H1 (cell line): ENCODE data around the gene SHTN1. TPM values are rescaled to one million over a fixed set of nuclear protein-coding genes. Genes with fewer than 3 reads are reported as not detected.

Experiments used
- CTCF ChIA-PET: fragments of 300-600 bp; sonication (Branson Sonifier 250); formaldehyde crosslinking; loops from one replicate; lab custom pipeline; 2021; ENCODE audit not compliant: partially characterized antibody; lab: Charles Lee
- POLR2A ChIA-PET: fragments of 300-600 bp; sonication (Branson Sonifier 250); formaldehyde crosslinking; loops from one replicate; lab custom pipeline; 2021; ENCODE audit warnings: inconsistent platforms; ENCODE audit not compliant: partially characterized antibody; lab: Charles Lee
- DNase-seq, 2 experiments: peaks; one replicate each; pipeline versions ENCODE4 v3.0.0 to v3.0.0-alpha.2; 2010 to 2022; ENCODE audit warnings: low spot score in 2 of 2, low read depth in 1 of 2, mixed read lengths in 1 of 2
- FAIRE-seq: peaks from 2 replicates; lab custom pipeline; 2011; peaks lifted over from hg19 to GRCh38; lab: Jason Lieb, UNC
- H2AFZ ChIP-seq: 2 replicates; pipeline ENCODE4 v1.8.1; 2012; ENCODE audit warnings: low read length, inconsistent platforms
- H2AK5ac ChIP-seq: 2 replicates; pipeline ENCODE4 v1.6.1; 2013; ENCODE audit warnings: low read depth, low read length
- H2BK120ac ChIP-seq: replicated peaks from 2 replicates; pipeline ENCODE3; 2013; ENCODE audit warnings: low read depth, low read length, inconsistent platforms
- H2BK12ac ChIP-seq: 2 replicates; pipeline ENCODE4 v1.6.1; 2013; ENCODE audit warnings: low read depth, low read length
- H2BK15ac ChIP-seq: 2 replicates; pipeline ENCODE4 v1.6.1; 2013; ENCODE audit warnings: low read length
- H2BK20ac ChIP-seq: 2 replicates; pipeline ENCODE4 v1.6.1; 2013; ENCODE audit warnings: low read length
- H2BK5ac ChIP-seq: 2 replicates; pipeline ENCODE4 v1.6.1; 2013; ENCODE audit warnings: low read depth, low read length
- H3K14ac ChIP-seq: 2 replicates; pipeline ENCODE4 v1.6.1; 2013; ENCODE audit warnings: inconsistent platforms; ENCODE audit not compliant: insufficient read length
- H3K18ac ChIP-seq: 2 replicates; pipeline ENCODE4 v1.6.1; 2013; ENCODE audit warnings: low read length; ENCODE audit errors: extremely low read depth
- H3K23ac ChIP-seq: 2 replicates; pipeline ENCODE4 v1.6.1; 2013; ENCODE audit warnings: inconsistent platforms; ENCODE audit not compliant: insufficient read length
- H3K23me2 ChIP-seq: 2 replicates; pipeline ENCODE4 v1.6.1; 2013; ENCODE audit warnings: low read depth, low read length
- H3K27ac ChIP-seq: 2 replicates; pipeline ENCODE4 v1.6.1; 2011; ENCODE audit warnings: low read depth, low read length, inconsistent platforms
- H3K27me3 ChIP-seq, 4 experiments: replicated peaks in 1 of 4; 1 replicate in 1 of 4; 2 replicates in 3 of 4; pipeline versions ENCODE4 v1.6.1 to v1.8.1; 2011 to 2013; ENCODE audit warnings: low read length in 3 of 4, mild to moderate bottlenecking in 3 of 4, inconsistent platforms in 2 of 4, mixed read lengths in 2 of 4, moderate library complexity in 1 of 4; ENCODE audit not compliant: control insufficient read depth in 3 of 4, insufficient read depth in 3 of 4; ENCODE audit errors: extremely low read depth in 1 of 4
- H3K36me3 ChIP-seq, 4 experiments: 2 replicates each; pipeline versions ENCODE4 v1.6.1 to v1.8.1; 2011 to 2013; ENCODE audit warnings: mild to moderate bottlenecking in 4 of 4, low read length in 3 of 4, moderate library complexity in 2 of 4, control low read depth in 1 of 4, inconsistent platforms in 1 of 4; ENCODE audit not compliant: insufficient read depth in 4 of 4, control insufficient read depth in 2 of 4
- H3K4ac ChIP-seq: replicated peaks from 2 replicates; pipeline ENCODE3; 2013; ENCODE audit warnings: low read length, low read depth, mixed read lengths, inconsistent platforms; ENCODE audit not compliant: insufficient read length
- H3K4me1 ChIP-seq, 4 experiments: replicated peaks in 1 of 4; 1 replicate in 1 of 4; 2 replicates in 3 of 4; pipeline versions ENCODE4 v1.6.1 to v1.8.1; 2011 to 2013; ENCODE audit warnings: low read length in 3 of 4, inconsistent platforms in 2 of 4, mixed read lengths in 1 of 4; ENCODE audit not compliant: insufficient read depth in 4 of 4, control insufficient read depth in 3 of 4
- H3K4me2 ChIP-seq, 2 experiments: 2 replicates each; pipeline versions ENCODE4 v1.6.1 to v1.8.1; 2011 to 2013; ENCODE audit warnings: low read depth in 2 of 2, low read length in 2 of 2, control low read depth in 1 of 2, inconsistent platforms in 1 of 2, mild to moderate bottlenecking in 1 of 2; ENCODE audit not compliant: insufficient read depth in 1 of 2
- H3K4me3 ChIP-seq, 4 experiments: fragments of 200-600, 300-600 bp in 1 of 4; sonication (generic), shearing (Covaris generic), sonication (Bioruptor Twin) in 1 of 4; 2 replicates each; pipeline versions ENCODE4 v1.5.1 to v1.8.1; 2011 to 2016; ENCODE audit warnings: low read length in 4 of 4, low read depth in 3 of 4, control low read depth in 2 of 4, inconsistent platforms in 2 of 4, mild to moderate bottlenecking in 2 of 4, mixed read lengths in 1 of 4, moderate library complexity in 1 of 4; ENCODE audit not compliant: insufficient read depth in 2 of 4; ENCODE audit errors: extremely low read depth in 1 of 4
- H3K56ac ChIP-seq: replicated peaks from 2 replicates; pipeline ENCODE3; 2013; ENCODE audit warnings: low read depth, mild to moderate bottlenecking, mixed read lengths, low read length, inconsistent platforms; ENCODE audit not compliant: insufficient read length
- H3K79me1 ChIP-seq: 2 replicates; pipeline ENCODE4 v1.6.1; 2013; ENCODE audit warnings: low read depth, low read length, control low read depth
- H3K79me2 ChIP-seq, 2 experiments: 2 replicates each; pipeline versions ENCODE4 v1.6.1 to v1.8.1; 2012 to 2013; ENCODE audit warnings: low read length in 2 of 2, mild to moderate bottlenecking in 2 of 2, inconsistent platforms in 1 of 2; ENCODE audit not compliant: insufficient read depth in 2 of 2, control insufficient read depth in 1 of 2
- H3K9ac ChIP-seq, 4 experiments: replicated peaks in 1 of 4; 1 replicate in 1 of 4; 2 replicates in 3 of 4; pipeline versions ENCODE4 v1.6.1 to v1.8.1; 2011 to 2013; ENCODE audit warnings: low read depth in 3 of 4, low read length in 3 of 4, control low read depth in 2 of 4, mild to moderate bottlenecking in 2 of 4, moderate library complexity in 2 of 4, inconsistent platforms in 1 of 4; ENCODE audit errors: extremely low read depth in 1 of 4
- H3K9me3 ChIP-seq, 2 experiments: 2 replicates each; pipeline versions ENCODE4 v1.6.1 to v1.8.1; 2012 to 2013; ENCODE audit warnings: mild to moderate bottlenecking in 2 of 2, moderate library complexity in 2 of 2, control low read depth in 1 of 2, inconsistent platforms in 1 of 2, low read depth in 1 of 2, low read length in 1 of 2, mixed read lengths in 1 of 2; ENCODE audit not compliant: insufficient read depth in 2 of 2
- H4K20me1 ChIP-seq, 2 experiments: replicated peaks in 1 of 2; 2 replicates each; pipeline versions ENCODE3 to v1.8.1; 2011 to 2013; ENCODE audit warnings: inconsistent platforms in 2 of 2, low read length in 2 of 2, mild to moderate bottlenecking in 1 of 2; ENCODE audit not compliant: insufficient read depth in 2 of 2, control insufficient read depth in 1 of 2
- H4K5ac ChIP-seq: 2 replicates; pipeline ENCODE4 v1.6.1; 2013; ENCODE audit warnings: low read length, low read depth, mixed read lengths, inconsistent platforms; ENCODE audit not compliant: insufficient read length
- H4K8ac ChIP-seq: 2 replicates; pipeline ENCODE4 v1.8.0; 2013; ENCODE audit warnings: mild to moderate bottlenecking, moderate library complexity, low read length, inconsistent platforms; ENCODE audit not compliant: insufficient read depth; ENCODE audit errors: extremely low read depth
- H4K91ac ChIP-seq: replicated peaks from 2 replicates; pipeline ENCODE3; 2013; ENCODE audit warnings: low read length, mixed read lengths, inconsistent platforms; ENCODE audit not compliant: insufficient read length
- BCL11A ChIP-seq, 2 experiments: IDR thresholded peaks; one replicate each; pipeline ENCODE4 v1.6.1; 2011; ENCODE audit warnings: low read depth in 2 of 2, low read length in 2 of 2, mild to moderate bottlenecking in 2 of 2
- CBX5 ChIP-seq: fragments of 300-800, 300-1000 bp; sonication (generic); IDR thresholded peaks from 2 replicates; pipeline ENCODE4 v1.7.1; 2016; ENCODE audit warnings: antibody characterized with exemption, low read length, low read depth
- EGR1 ChIP-seq: IDR thresholded peaks from 2 replicates; pipeline ENCODE4 v1.6.1; 2011; ENCODE audit warnings: low read depth, low read length, borderline replicate concordance
- EZH2 ChIP-seq: fragments of 200-600 bp; sonication (generic); IDR thresholded peaks from 2 replicates; pipeline ENCODE4 v1.7.1; 2012; ENCODE audit warnings: low read depth, mild to moderate bottlenecking, moderate library complexity, low read length, inconsistent platforms; ENCODE audit not compliant: severe bottlenecking
- GTF2F1 ChIP-seq: IDR thresholded peaks from 2 replicates; pipeline ENCODE4 v1.6.1; 2012; ENCODE audit warnings: low read depth, low read length, improper control_type of control experiment, borderline replicate concordance
- HDAC2 ChIP-seq, 2 experiments: fragments of 300-600 bp in 1 of 2; sonication (generic) in 1 of 2; IDR thresholded peaks; 2 replicates each; pipeline ENCODE4 v1.6.1; 2011 to 2012; ENCODE audit warnings: low read depth in 2 of 2, low read length in 2 of 2, mild to moderate bottlenecking in 2 of 2, moderate library complexity in 2 of 2, borderline replicate concordance in 1 of 2, inconsistent platforms in 1 of 2
- RXRA ChIP-seq: IDR thresholded peaks from 2 replicates; pipeline ENCODE4 v1.6.1; 2011; ENCODE audit warnings: low read depth, mild to moderate bottlenecking, low read length, moderate library complexity; ENCODE audit not compliant: insufficient read depth
- SAP30 ChIP-seq: fragments of 300-600 bp; sonication (generic); IDR thresholded peaks from 2 replicates; pipeline ENCODE4 v1.7.1; 2012; ENCODE audit warnings: low read length, moderate library complexity, mild to moderate bottlenecking, inconsistent platforms; ENCODE audit not compliant: insufficient read depth, insufficient replicate concordance
- TEAD4 ChIP-seq: IDR thresholded peaks from 2 replicates; pipeline ENCODE4 v1.6.1; 2012; ENCODE audit warnings: low read depth, low read length, inconsistent platforms, mixed read lengths
- WGBS, 2 experiments: shearing (Covaris generic) in 1 of 2; methylation state at CpG; one replicate each; pipeline versions ENCODE4 v1.1.6 to v1.1.7; 2013 to 2015; ENCODE audit warnings: low lambda C conversion rate in 2 of 2, mixed read lengths in 2 of 2, inconsistent platforms in 1 of 2, low coverage in 1 of 2, missing lambda C conversion rate in 1 of 2; ENCODE audit not compliant: insufficient replicate concordance in 2 of 2, insufficient coverage in 1 of 2, insufficient read length in 1 of 2; ENCODE audit errors: extremely low coverage in 1 of 2, missing lambda C conversion rate in 1 of 2; 5-methylcytosine and 5-hydroxymethylcytosine counted together
- polyA plus RNA-seq, 7 experiments: library from polyadenylated mRNA; depleted of rRNA in 3 of 7; stranded (reverse) in 5 of 7; unstranded in 2 of 7; fragments of >200 nt in 5 of 7; fragments of 200-250 nt in 2 of 7; gene quantifications; 1 replicate in 5 of 7; 2 replicates in 1 of 7; 4 replicates in 1 of 7; pipeline versions ENCODE4 v1.2.1 to v1.2.3, GENCODE V29; 2011 to 2013; ENCODE audit warnings: missing spikeins in 2 of 7, mixed read lengths in 2 of 7
- total RNA-seq: library from RNA; stranded (reverse); fragmentation: NEBNext Ultra II Directional; extraction: Animal tissue kit (Norgen Biotek cat#: 25700); gene quantifications from 2 replicates; pipeline ENCODE4 v1.2.1, GENCODE V29; 2021
- TF ChIP-seq, protein P1 (sequence below): IDR thresholded peaks from 2 replicates; pipeline ENCODE4 v1.6.1; 2012; ENCODE audit warnings: inconsistent platforms
- TF ChIP-seq, protein P2 (sequence below): IDR thresholded peaks from 2 replicates; pipeline ENCODE4 v1.6.1; 2011; ENCODE audit warnings: low read depth, mild to moderate bottlenecking, low read length; ENCODE audit not compliant: insufficient read depth

SHTN1 gene
- total and polyA plus RNA-seq, 2 of the 8 experiments (the other 6 are each of a cell fraction or from before 2014, with no cell fraction given) = 3.3 to 12.7 TPM

DNA sequence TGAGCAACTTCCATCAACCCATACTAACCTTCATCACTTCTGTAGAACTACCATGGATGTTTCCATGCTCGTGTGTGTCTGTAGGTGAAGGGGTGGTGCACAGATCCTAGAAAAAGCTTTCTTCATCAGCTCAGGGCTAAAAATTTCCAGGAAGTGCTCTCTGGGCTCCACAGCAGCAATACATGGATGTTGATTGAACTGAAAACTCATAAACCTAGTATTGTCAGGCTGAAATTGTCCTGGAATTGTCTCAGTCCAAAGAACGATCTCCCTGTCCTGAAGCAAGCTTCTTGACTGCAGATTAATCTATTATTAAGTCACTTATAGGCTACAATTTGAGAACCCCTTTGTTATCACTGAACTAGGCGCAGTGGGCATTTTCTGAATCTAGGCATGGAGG lies 115.9 kb downstream of the SHTN1 start:
- 0 out of 2 replicates have a peak overlapping the region, but pooled peaks have one; percentile 48 for H3K18ac ChIP-seq
- no peak overlapping the region for H4K5ac ChIP-seq
- peaks cover 6 to 10% (median 7%) of the 10 kb centered on the region in 4 experiments; a peak in 6 of 7 replicates for H3K4me1 ChIP-seq
- H2BK12ac ChIP-seq = 0 out of 2 replicates have a peak overlapping the region, but pooled peaks have one; percentile 28
- no peaks in the 10 kb centered on the region for H3K9me3 ChIP-seq
- H3K27ac ChIP-seq = no peak overlapping the region
- peak overlapping the region; percentile 25 for H2AK5ac ChIP-seq
- no peak overlapping the region for H3K14ac ChIP-seq
- H2AFZ ChIP-seq = no peak overlapping the region
- 0 out of 2 replicates have a peak overlapping the region, but pooled peaks have one; percentile 37 for H2BK15ac ChIP-seq
- H2BK5ac ChIP-seq = peak overlapping the region; percentile 41; the same call in 1 of the 2 replicates
- WGBS, 2 experiments = 88% methylated on average over 3 of the region's 3 CpGs; no CpG with 5 or more reads in 1 of the 2 experiments
- no peaks in the 10 kb centered on the region for H3K27me3 ChIP-seq
- POLR2A ChIA-PET = interaction anchor here (0.8 to 1.3 kb wide), 3 partner anchors 15 to 62 kb away, joined by 3 to 4 read pairs (median 3); no protein-coding TSS in a partner anchor
- CTCF ChIA-PET = interaction anchor here (0.9 to 1.8 kb wide), 6 partner anchors 10 to 269 kb away, joined by 3 to 7 read pairs (median 4); no protein-coding TSS in a partner anchor
- H3K79me1 ChIP-seq = no peaks in the 10 kb centered on the region
- DNase-seq (no peak), FAIRE-seq (no peak)
- H3K23ac ChIP-seq = no peak overlapping the region
- H3K4me3 ChIP-seq = no peak overlapping the region
- H4K91ac ChIP-seq = no peak overlapping the region
- H2BK120ac ChIP-seq = no peak overlapping the region
- no peak overlapping the region for H3K4ac ChIP-seq
- no peaks in the 10 kb centered on the region; the same call in 1 of the 2 replicates for H3K23me2 ChIP-seq
- TF ChIP-seq TEAD4 = no peak
- TF ChIP-seq HDAC2 (IDR thresholded peaks at IDR 0.05; ENCODE audit: borderline replicate concordance in 1 of 2, low read depth in 2 of 2, low read length in 2 of 2) = no peak
- TF ChIP-seq EZH2 = no peak
- no peak for TF ChIP-seq GTF2F1
- TF ChIP-seq SAP30 = no peak
- TF ChIP-seq EGR1 = no peak
- TF ChIP-seq RXRA = no peak
- TF ChIP-seq CBX5 = no peak
- no peak for TF ChIP-seq BCL11A (IDR thresholded peaks at IDR 0.05; ENCODE audit: low read depth in 2 of 2, low read length in 2 of 2)
- TF ChIP-seq, protein P1, sequence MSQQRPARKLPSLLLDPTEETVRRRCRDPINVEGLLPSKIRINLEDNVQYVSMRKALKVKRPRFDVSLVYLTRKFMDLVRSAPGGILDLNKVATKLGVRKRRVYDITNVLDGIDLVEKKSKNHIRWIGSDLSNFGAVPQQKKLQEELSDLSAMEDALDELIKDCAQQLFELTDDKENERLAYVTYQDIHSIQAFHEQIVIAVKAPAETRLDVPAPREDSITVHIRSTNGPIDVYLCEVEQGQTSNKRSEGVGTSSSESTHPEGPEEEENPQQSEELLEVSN = no peak
- TF ChIP-seq, protein P2, sequence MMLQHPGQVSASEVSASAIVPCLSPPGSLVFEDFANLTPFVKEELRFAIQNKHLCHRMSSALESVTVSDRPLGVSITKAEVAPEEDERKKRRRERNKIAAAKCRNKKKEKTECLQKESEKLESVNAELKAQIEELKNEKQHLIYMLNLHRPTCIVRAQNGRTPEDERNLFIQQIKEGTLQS = no peak
- no peaks in the 10 kb centered on the region for H3K79me2 ChIP-seq
- H2BK20ac ChIP-seq = no peak overlapping the region
- no peak overlapping the region for H3K9ac ChIP-seq
- H4K8ac ChIP-seq = no peak overlapping the region
- no peak overlapping the region for H3K4me2 ChIP-seq
- H3K56ac ChIP-seq = no peak overlapping the region
- H3K36me3 ChIP-seq = no peaks in the 10 kb centered on the region
- H4K20me1 ChIP-seq = no peaks in the 10 kb centered on the region
